Prostate gland (tissue), 2 donors: Measurements from ENCODE around the gene MIEF2. TPM values are rescaled to one million over a fixed set of nuclear protein-coding genes. Genes with fewer than 3 reads are reported as not detected.

ENCODE experiments used
- DNase-seq: peaks from one replicate; pipeline ENCODE4 v3.0.0-alpha.2; 2019; ENCODE audit warnings: low spot score
- H3K27ac ChIP-seq, 2 donors: fragments of 200-600 bp; sonication (generic); 2 replicates each; pipeline ENCODE4 v1.5.1; 2017 to 2019
- H3K27me3 ChIP-seq: fragments of 200-600 bp; sonication (generic); replicated peaks from 2 replicates; pipeline ENCODE4 v1.5.1; 2019; ENCODE audit not compliant: insufficient read depth
- H3K36me3 ChIP-seq, 2 donors: fragments of 200-600 bp; sonication (generic); 1 replicate in 1 of 2; 2 replicates in 1 of 2; pipeline versions ENCODE4 v1.5.1 to v1.8.1; 2017 to 2019
- H3K4me1 ChIP-seq: fragments of 200-600 bp; sonication (generic); replicated peaks from 2 replicates; pipeline ENCODE4 v1.5.1; 2019
- H3K4me3 ChIP-seq, 2 donors: fragments of 200-600 bp; sonication (generic); 2 replicates each; pipeline ENCODE4 v1.5.1; 2017 to 2019
- H3K9me3 ChIP-seq: fragments of 200-600 bp; sonication (generic); 2 replicates; pipeline ENCODE4 v1.5.1; 2017
- CTCF ChIP-seq, 4 experiments: fragments of 200-600 bp in 2 of 4; fragments of 450-650 bp in 2 of 4; sonication (generic) in 2 of 4; IDR thresholded peaks; 1 replicate in 3 of 4; 2 replicates in 1 of 4; pipeline ENCODE4 v1.5.1; 2016 to 2019; ENCODE audit warnings: antibody characterized with exemption in 4 of 4, mild to moderate bottlenecking in 2 of 4, moderate library complexity in 2 of 4
- POLR2A ChIP-seq: fragments of 450-650 bp; IDR thresholded peaks from one replicate; pipeline ENCODE4 v1.6.1; 2016; ENCODE audit warnings: antibody characterized with exemption, mild to moderate bottlenecking
- POLR2AphosphoS5 ChIP-seq: sonication (generic); formaldehyde crosslinking; IDR thresholded peaks from one replicate; pipeline ENCODE4 v1.6.1; 2017; ENCODE audit warnings: antibody characterized with exemption
- WGBS: methylation state at CpG from one replicate; pipeline ENCODE4 v1.1.5; 2018; 5-methylcytosine and 5-hydroxymethylcytosine counted together
- intact Hi-C: fragments of 100-400 bp; cut with DNase I; formaldehyde crosslinking; loops from one replicate; pipeline ENCODE4 v1.14.2; 2022
- total RNA-seq, 2 donors: library from RNA; depleted of rRNA; stranded (reverse); fragments of >200 nt; gene quantifications; one replicate each; pipeline ENCODE4 v1.1.0, GENCODE V29; 2016

MIEF2 gene
- total RNA-seq, 2 donors from 2014 or later: 22.3 to 28.7 TPM

- WGBS: 69% methylated on average over 30 of the region's 30 CpGs
- no peak for TF ChIP-seq POLR2A
- no peak for TF ChIP-seq CTCF (IDR thresholded peaks at IDR 0.05)
- TF ChIP-seq POLR2AphosphoS5: no peak
- H3K27ac ChIP-seq: peak overlapping the region; percentile 70 to 80
- intact Hi-C loops: no loop called here
- peak; percentile 37 for DNase-seq
- no peaks in the 10 kb centered on the region for H3K4me1 ChIP-seq
- H3K27me3 ChIP-seq: no peaks in the 10 kb centered on the region
- no peaks in the 10 kb centered on the region for H3K9me3 ChIP-seq
- no peak overlapping the region for H3K4me3 ChIP-seq
- H3K36me3 ChIP-seq: peaks cover 8% of the 10 kb centered on the region in 2 donors
Observed at GRCh38 chr17:18247613-18248001, 12.9 kb upstream of the MIEF2 start.

DNA sequence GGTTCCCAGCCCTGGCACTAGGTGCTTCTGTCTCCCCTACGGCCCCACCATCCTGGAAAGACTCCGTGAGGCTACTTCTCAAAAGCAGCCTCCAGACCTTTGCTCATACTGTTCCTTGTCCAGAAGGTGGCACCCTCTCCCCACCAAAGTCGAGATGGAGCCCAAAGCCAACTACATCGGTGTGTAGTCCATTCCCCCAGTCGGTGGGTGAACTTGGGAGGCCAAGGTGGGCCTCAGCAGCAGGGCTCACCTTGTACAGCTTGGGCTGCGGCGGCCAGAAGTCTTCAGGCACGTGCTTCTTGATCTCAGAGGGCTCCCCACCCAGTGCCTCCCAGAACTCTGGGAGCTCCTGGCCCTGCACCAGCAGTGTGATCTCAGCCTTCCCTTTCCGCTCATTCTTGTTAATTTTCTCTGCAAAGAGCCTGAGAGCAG lies 12.1 kb upstream of the MIEF2 start:
- no peak overlapping the region for H3K27ac ChIP-seq
- H3K27me3 ChIP-seq: no peaks in the 10 kb centered on the region
- TF ChIP-seq POLR2A (no peak), CTCF (IDR thresholded peaks at IDR 0.05) (peak in 3 of 4 experiments; percentile 41 to 71 (median 70)), POLR2AphosphoS5 (peak; percentile 40)
- peaks cover 8 to 10% of the 10 kb centered on the region in 2 donors for H3K36me3 ChIP-seq
- H3K9me3 ChIP-seq: no peaks in the 10 kb centered on the region
- intact Hi-C loops: no loop called here
- H3K4me1 ChIP-seq: no peaks in the 10 kb centered on the region
- H3K4me3 ChIP-seq: no peak overlapping the region
- peak; percentile 65 for DNase-seq
- 17% methylated on average over 9 of the region's 9 CpGs for WGBS

GRCh38 chr17:18248811-18249210 lies 11.7 kb upstream of the MIEF2 start:
- Histone ChIP-seq H3K4me1 (no peaks in the 10 kb centered on the region), H3K27me3 (no peaks in the 10 kb centered on the region), H3K4me3 (no peak overlapping the region), H3K27ac (no peak overlapping the region), H3K36me3 (peaks cover 12 to 13% of the 10 kb centered on the region in 2 donors), H3K9me3 (no peaks in the 10 kb centered on the region)
- DNase-seq: no peak
- TF ChIP-seq POLR2AphosphoS5 (no peak), CTCF (IDR thresholded peaks at IDR 0.05) (no peak), POLR2A (no peak)
- 94% methylated on average over 7 of the region's 7 CpGs for WGBS
- intact Hi-C loops: no loop called here

GRCh38 chr17:18250259-18250658 lies 10.2 kb upstream of the MIEF2 start:
- peaks cover 9 to 11% of the 10 kb centered on the region in 2 donors for H3K36me3 ChIP-seq
- 79% methylated on average over 9 of the region's 9 CpGs for WGBS
- no peaks in the 10 kb centered on the region for H3K9me3 ChIP-seq
- DNase-seq: peak; percentile 54
- intact Hi-C loops: no loop called here
- TF ChIP-seq CTCF (IDR thresholded peaks at IDR 0.05): no peak
- TF ChIP-seq POLR2AphosphoS5: peak; percentile 26
- no peak for TF ChIP-seq POLR2A
- H3K27me3 ChIP-seq: no peaks in the 10 kb centered on the region
- no peak overlapping the region for H3K4me3 ChIP-seq
- H3K27ac ChIP-seq: no peak overlapping the region
- H3K4me1 ChIP-seq: no peaks in the 10 kb centered on the region

DNA sequence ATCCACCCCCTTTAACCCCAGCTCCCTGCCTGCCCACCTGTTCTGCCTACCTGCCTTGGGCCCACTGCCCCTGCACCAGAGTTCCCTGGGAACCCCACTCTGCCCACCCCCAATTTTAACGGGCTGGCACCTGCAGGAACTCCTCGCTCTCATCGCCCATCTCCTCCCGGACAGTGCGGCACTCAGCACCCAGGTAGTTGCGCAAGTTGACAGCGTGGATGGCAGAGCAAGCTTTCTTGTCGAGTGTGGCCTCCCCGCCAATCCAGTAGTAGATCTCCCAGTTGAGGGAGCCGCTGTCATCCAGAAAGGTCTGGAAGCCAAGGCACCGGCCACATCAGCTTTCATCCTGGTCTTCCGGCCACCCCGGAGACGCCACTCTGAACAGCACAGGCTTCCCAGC lies 9.8 kb upstream of the MIEF2 start:
- H3K27ac ChIP-seq: no peak overlapping the region
- H3K4me1 ChIP-seq: no peaks in the 10 kb centered on the region
- H3K9me3 ChIP-seq: no peaks in the 10 kb centered on the region
- intact Hi-C loops: no loop called here
- no peaks in the 10 kb centered on the region for H3K27me3 ChIP-seq
- 93% methylated on average over 14 of the region's 14 CpGs for WGBS
- TF ChIP-seq CTCF (IDR thresholded peaks at IDR 0.05): no peak
- no peak for TF ChIP-seq POLR2AphosphoS5
- TF ChIP-seq POLR2A: no peak
- peaks cover 6 to 7% of the 10 kb centered on the region in 2 donors for H3K36me3 ChIP-seq
- no peak overlapping the region for H3K4me3 ChIP-seq
- no peak for DNase-seq
